ENCODE measurements around the gene CD226.
"Not testable (repeated sequence)": the region's sequence is repeated elsewhere in the genome, so short reads cannot be mapped to it uniquely, and the experiment has no call there.

Gene CD226

GRCh38 chr18:69956057-69956456 lies 8.4 kb upstream of the CD226 start:
- DNase-seq = no peak

GRCh38 chr18:69954719-69955480 lies 7.2 kb upstream of the CD226 start:
- no peak for DNase-seq

DNA sequence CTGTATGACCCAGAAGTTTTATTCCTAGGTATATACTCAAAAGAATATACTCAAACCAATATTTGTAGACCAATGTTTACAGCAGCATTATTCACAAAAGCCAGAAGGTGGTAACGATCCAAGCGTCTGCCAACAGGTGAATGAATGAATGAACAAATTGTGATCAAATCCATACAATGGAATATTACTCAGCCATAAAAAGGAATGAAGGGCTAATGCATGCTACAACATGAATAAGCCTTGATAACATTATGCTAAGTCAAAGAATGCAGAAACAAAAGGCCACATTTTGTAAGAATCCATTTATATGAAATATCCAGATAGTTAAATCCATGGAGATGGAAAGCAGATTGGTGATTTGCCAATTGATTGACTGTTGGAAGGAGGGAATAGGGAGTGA lies 5.5 kb upstream of the CD226 start:
- DNase-seq = no peak

DNA sequence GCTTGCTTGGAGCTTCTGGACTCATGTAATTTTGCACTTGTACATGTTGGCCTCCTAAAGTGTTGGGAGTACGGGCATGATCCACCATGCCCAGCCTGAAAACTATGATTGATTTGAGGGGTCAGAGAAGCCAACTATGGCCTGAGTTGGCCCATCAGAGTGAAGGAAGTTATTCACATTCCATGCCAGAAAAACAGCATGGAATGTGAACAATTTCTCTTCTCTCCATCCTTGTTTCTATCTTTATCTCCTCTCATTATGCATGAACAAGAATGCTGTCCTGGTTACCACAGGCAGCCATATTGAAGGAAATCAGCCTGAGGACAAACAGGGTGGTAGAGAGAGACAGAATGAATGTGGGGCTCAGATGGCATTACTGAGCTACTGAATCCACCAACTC lies 3.5 kb upstream of the CD226 start:
- no peak for DNase-seq

- no peak for DNase-seq
Measured at GRCh38 chr18:69949538-69949936, 1.9 kb upstream of the CD226 start.

- DNase-seq = no peak
Measured at GRCh38 chr18:69948919-69949537, 1.4 kb upstream of the CD226 start.

GRCh38 chr18:69948256-69948655 lies 583 bp upstream of the CD226 start:
- DNase-seq = no peak

GRCh38 chr18:69946608-69947155 lies 991 bp downstream of the CD226 start:
- DNase-seq = no peak

DNA sequence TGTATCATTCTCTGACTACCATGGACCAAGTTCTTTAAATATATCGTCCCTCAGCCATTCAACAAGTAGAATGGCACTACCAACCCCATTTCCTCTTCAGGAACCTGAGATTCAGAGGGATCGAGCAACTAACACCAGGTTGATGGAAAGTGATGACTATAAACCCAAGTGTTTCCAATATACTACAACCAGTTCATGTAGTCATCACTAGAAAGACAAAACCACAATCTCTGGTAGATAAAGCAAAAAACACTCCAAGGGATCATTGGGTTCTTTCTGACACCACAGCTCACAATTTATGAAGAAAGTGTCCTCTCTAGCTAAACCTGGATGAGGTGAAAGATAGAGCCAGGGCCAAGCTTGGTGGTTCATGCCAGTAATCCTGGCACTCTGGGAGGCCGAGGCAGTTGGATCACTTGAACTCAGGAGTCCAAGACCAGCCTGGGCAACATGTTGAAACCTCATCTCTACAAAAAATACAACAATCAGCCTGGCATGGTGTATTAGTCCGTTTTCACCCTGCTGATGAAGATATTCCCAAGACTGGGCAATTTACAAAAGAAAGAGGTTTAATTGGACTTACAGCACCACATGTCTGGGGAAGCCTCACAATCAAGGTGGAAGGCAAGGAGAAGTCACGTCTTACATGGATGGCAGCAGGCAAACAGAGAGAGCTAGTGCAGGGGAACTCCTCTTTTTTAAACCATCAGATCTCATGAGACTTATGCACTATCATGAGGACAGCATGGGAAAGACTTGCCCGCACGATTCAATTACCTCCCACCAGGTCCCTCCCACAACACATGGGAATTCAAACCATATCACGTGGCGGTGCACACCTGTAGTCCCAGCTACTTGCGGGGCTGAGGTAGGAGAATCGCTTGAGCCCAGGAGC lies 2.2 kb downstream of the CD226 start:
- DNase-seq = no peak

DNA sequence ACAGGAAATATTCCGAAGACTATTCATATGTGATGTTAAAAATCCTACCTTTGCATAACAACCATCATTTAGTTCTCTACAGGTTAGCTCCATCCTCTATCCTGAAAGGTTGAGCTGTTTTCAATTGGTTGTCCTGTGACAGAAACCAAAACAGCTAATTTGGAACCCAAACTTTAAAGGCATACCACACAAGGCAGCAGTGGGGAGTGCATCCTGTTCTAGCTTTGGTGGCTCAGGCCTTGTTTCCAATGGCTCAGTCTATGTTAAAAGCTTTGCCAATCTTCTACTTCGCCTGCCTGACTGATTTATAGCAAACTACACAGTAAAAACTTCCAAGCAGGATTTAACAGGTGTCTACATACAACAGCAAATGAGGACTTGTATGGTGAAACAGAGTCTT lies 3.2 kb downstream of the CD226 start:
- no peak for DNase-seq

GRCh38 chr18:69943021-69943420 lies 4.7 kb downstream of the CD226 start:
- DNase-seq = no peak

- no peak for DNase-seq
Measured at GRCh38 chr18:69941183-69941582, 6.5 kb downstream of the CD226 start.

GRCh38 chr18:69939812-69940211 lies 7.9 kb downstream of the CD226 start:
- DNase-seq = not testable (repeated sequence)

GRCh38 chr18:69936191-69936558 lies 11.5 kb downstream of the CD226 start:
- no peak for DNase-seq

- DNase-seq = no peak
Measured at GRCh38 chr18:69935319-69936190, 12.1 kb downstream of the CD226 start.

DNA sequence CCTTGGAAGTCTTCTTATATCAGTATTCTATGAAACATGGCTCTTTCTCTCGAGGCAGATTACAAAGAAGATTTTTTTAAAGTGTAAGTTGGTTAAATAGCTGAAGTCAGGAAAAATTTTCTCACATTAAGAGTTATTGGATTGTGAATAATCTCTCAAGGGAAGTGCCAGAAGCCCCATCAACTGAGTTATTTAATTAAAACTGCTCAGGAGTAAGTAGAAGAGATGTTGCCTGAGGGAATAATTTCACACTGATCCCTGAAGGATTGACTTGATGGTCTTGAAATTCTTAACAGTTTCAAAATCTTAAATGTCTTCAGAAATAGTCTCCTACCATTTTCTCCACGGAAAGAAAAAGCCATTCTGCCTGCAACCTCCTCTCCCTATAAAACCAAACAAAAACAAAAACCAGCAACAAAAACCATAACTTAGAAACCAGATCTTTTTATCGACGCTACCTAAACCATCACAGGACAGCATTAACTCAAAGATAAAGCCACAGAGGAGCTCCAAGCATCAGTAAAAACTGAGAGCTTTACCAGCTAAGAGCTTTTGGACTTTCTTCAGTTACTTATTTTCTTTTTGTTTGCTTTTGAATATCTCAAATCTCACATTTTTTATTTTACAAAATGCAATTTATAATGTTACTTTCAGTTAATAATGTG lies 12.9 kb downstream of the CD226 start:
- DNase-seq = no peak

DNA sequence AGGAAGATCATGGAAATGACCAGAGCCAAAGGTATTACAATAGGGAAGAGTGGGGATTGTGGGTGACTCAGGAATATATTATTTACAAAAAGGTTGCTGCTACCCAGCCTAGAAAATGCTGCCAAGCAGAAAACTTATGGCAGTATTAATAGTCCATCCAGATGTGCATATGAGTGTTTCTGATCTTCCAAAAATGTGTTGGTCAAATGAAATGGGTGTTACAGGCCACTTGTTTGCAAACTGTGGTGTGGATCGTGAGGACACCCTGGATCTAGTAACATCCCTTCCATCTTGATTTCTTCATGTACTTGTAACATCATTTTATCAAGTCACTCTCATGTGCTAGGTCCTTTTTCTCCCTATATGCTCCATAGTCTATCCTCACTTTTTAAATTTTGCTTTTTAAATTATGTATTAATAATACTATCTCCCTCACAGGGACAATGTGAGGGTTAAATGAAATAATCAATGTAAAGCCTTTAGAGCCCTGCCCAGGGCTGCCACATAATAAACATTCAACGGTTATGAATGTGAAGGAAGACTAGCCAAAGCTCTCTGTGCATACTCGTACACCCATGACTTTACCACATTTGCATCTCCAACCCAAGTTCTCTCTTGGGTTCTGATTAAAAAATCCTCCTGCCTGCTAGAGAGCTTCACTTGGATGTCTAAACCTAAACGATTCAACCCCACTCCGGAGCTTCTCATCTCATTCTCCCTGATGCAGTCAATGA lies 18.5 kb downstream of the CD226 start:
- DNase-seq = no peak

DNA sequence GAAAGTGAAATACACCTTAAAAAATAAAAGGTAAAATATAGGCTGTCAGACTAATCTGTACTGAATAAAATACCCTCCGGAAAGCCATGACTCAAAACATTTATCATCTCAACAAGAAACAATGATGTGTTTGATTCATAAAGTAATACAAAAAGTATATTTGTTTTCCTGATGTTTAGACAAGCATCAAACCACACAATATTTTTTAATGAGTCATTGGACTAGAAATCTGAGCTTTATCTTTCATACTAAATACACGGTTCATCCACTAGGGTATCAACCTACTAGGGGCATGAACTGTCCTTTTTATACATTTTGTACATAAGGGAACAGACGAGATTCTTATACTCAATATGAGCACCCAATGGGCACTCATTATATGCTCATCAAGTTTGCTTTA lies 31.3 kb downstream of the CD226 start:
- DNase-seq = no peak

DNA sequence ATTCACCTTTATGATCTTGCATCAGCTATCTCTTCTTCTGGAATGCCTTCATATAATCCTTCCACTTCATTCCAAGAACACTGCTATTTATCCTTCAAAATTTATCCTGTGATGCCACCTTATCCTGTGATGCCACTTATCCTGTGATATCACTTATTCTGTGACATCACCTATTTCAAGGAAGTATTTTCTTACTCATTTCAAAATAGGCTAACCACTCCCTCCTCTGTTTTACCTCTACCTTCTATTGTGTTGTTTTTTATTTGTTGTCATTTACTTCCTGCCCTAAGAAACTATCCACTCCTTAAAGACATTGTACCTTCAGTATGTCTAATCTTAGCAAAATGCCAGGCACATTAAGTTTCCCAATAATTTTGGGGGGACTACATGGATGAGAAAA lies 38.8 kb downstream of the CD226 start:
- DNase-seq = no peak

- no peak for DNase-seq
Measured at GRCh38 chr18:69906765-69907164, 40.9 kb downstream of the CD226 start.

DNA sequence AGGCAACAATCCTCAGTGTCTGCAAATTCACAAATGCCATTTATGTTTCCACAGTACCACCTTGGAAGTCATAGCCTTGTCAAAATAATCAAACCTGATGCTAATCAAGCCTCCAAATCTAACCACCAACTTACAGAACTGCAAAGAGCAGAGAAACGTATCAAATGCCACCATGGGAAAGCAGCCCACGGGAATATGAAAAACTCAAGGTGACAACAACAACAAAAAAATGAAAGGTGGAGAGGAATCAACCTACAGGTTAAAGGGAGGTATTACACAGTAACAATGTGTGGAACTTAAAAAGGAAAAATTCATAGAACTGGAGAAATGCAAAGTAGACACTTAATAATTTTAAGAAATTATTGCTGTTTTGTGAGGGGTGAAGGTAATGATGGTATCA lies 46.7 kb downstream of the CD226 start:
- DNase-seq = no peak
